ENCODE measurements around the gene KCTD19.

Gene KCTD19

DNA sequence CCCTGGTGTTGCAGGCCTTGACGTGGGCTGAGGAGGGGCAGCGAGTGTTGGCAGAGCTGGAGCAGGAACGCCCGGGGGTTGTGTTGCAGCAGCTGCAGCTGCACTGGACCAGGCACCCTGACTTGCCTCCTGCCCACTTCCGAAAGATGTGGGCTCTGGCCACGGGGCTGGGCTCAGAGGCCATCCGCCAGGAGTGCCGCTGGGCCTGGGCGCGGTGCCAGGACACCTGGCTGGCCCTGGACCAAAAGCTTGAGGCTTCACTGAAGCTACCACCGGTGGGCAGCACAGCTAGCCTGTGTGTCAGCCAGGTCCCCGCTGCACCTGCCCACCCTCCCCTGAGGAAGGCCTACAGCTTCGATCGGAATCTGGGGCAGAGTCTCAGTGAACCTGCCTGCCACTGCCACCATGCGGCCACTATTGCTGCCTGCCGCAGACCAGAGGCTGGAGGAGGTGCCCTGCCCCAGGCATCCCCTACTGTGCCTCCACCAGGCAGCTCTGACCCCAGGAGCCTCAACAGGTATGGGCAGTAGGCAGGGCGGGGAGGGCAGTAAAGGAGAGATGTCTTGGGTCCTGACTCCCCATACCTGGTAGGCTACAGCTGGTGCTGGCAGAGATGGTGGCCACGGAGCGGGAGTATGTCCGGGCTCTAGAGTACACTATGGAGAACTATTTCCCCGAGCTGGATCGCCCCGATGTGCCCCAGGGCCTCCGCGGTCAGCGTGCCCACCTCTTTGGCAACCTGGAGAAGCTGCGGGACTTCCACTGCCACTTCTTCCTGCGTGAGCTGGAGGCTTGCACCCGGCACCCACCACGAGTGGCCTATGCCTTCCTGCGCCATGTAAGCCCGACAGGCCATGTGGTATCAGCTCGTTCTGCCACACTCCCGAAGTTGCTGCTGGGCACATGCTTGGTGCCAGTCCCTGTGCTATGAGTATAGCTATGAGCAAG lies 41.6 kb downstream of the KCTD19 start:
- Histone ChIP-seq H3K36me3 (ENCODE audit: control insufficient read depth in 2 of 2, insufficient read depth in 2 of 2, low read length in 2 of 2) (no peaks in the 10 kb centered on the region), H3K9ac (ENCODE audit: low read depth in 1 of 2, low read length in 2 of 2) (no peak overlapping the region), H3K4me1 (ENCODE audit: control insufficient read depth in 2 of 2, insufficient read depth in 2 of 2, low read length in 2 of 2) (peaks cover 0 to 4% of the 10 kb centered on the region in 2 donors), H3K4me3 (ENCODE audit: low read length in 2 of 2) (no peak overlapping the region), H3K27ac (ENCODE audit: low read depth in 2 of 2, low read length in 2 of 2) (no peak overlapping the region), H3K9me3 (ENCODE audit: control insufficient read depth in 2 of 2, low read length in 2 of 2) (no peaks in the 10 kb centered on the region), H3K27me3 (ENCODE audit: control insufficient read depth in 2 of 2, insufficient read depth in 2 of 2, low read length in 2 of 2) (no peaks in the 10 kb centered on the region)

DNA sequence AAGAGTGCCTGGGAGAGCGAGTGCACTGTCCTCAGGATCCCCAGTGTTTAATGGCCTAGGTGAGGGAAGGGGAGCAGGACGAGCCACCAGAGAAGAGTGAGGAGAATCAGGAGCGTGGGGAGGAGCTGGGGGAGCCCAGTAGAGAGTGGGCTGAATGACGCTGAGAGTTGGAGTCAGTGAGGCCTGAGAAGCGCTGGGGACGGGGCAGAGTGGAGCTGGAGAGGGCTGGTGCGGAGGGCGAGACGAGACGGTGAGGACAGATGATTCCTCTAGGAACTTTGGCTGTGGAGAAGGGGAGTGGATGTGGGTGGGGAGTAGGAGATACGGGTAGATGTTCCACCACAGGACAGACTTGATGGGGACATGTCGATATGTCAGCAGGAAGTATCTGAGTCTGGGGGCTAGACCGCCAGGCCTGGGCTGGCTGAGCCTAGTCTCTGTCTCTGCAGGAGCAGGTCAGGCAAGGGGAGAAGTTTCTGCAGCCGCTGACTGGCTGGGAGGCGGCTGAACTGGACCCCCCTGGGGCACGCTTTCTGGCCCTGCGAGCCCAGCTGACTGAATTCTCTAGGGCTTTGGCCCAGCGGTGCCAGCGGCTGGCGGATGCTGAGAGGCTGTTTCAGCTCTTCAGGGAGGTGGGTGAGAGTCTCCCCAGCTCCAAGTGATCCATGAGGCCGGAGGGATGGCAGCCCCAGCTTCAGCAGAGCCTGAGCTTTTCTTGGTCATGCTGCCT lies 42.5 kb downstream of the KCTD19 start:
- no peak overlapping the region for H3K9ac ChIP-seq (ENCODE audit: low read depth in 1 of 2, low read length in 2 of 2)
- H3K9me3 ChIP-seq (ENCODE audit: control insufficient read depth in 2 of 2, low read length in 2 of 2) = no peaks in the 10 kb centered on the region
- peaks cover 3 to 8% of the 10 kb centered on the region in 2 donors for H3K4me1 ChIP-seq (ENCODE audit: control insufficient read depth in 2 of 2, insufficient read depth in 2 of 2, low read length in 2 of 2)
- no peaks in the 10 kb centered on the region for H3K36me3 ChIP-seq (ENCODE audit: control insufficient read depth in 2 of 2, insufficient read depth in 2 of 2, low read length in 2 of 2)
- H3K4me3 ChIP-seq (ENCODE audit: low read length in 2 of 2) = no peak overlapping the region
- H3K27ac ChIP-seq (ENCODE audit: low read depth in 2 of 2, low read length in 2 of 2) = no peak overlapping the region
- no peaks in the 10 kb centered on the region for H3K27me3 ChIP-seq (ENCODE audit: control insufficient read depth in 2 of 2, insufficient read depth in 2 of 2, low read length in 2 of 2)

DNA sequence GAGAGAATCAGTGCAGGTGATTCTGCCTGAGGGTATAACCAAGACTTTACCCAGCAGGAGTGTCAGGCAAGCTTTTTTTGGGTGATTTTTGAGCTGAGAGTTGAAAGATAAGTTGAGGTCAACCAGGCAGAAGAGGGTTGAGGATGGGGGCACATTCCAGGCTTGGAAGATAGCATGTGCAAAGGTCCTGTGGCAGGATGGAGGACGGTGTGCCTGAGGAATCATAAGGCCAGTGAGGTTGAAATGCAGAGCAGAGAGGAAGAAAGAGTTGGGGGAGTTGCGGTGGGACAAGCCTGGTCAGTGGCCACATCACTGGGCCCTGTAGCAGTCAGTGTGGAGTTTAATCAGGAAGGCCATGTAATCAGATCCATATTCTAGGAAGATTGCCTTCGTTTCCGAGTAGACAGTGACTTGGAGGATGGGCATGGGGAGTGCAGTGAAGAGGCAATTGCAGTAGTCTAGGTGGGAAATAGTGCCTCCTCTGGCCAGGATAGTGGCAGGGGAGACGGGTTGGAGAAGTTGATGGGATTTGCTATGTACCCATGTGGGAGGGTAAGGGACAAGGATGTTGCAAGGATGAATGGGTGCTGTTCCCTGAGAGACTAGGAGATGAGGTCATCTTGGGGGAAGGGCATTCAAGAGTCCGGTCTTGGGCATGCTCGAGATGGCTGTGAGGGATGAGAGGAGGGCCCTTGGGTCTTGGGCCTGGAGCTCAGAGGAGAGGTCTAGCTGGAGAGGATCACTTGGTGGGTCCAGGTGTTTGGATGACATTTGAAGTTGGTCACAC lies 43.3 kb downstream of the KCTD19 start:
- no peak overlapping the region for H3K27ac ChIP-seq (ENCODE audit: low read depth in 2 of 2, low read length in 2 of 2)
- no peak overlapping the region for H3K9ac ChIP-seq (ENCODE audit: low read depth in 1 of 2, low read length in 2 of 2)
- peaks cover 7 to 14% of the 10 kb centered on the region in 2 donors for H3K4me1 ChIP-seq (ENCODE audit: control insufficient read depth in 2 of 2, insufficient read depth in 2 of 2, low read length in 2 of 2)
- H3K4me3 ChIP-seq (ENCODE audit: low read length in 2 of 2) = no peak overlapping the region
- no peaks in the 10 kb centered on the region for H3K9me3 ChIP-seq (ENCODE audit: control insufficient read depth in 2 of 2, low read length in 2 of 2)
- no peaks in the 10 kb centered on the region for H3K36me3 ChIP-seq (ENCODE audit: control insufficient read depth in 2 of 2, insufficient read depth in 2 of 2, low read length in 2 of 2)
- no peaks in the 10 kb centered on the region for H3K27me3 ChIP-seq (ENCODE audit: control insufficient read depth in 2 of 2, insufficient read depth in 2 of 2, low read length in 2 of 2)

DNA sequence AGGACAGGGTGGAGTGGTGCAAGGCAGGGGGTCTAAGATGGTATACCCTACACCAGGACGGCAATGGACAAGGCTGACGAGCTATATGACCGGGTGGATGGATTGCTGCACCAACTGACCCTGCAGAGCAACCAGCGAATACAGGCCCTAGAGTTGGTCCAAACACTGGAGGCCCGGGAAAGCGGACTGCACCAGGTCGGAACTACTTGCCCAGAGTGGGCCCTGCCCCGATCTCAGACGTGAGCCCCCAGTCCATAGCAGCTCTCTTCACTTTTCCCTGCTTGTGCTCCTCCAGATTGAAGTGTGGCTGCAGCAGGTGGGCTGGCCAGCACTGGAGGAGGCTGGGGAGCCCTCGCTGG lies 44.1 kb downstream of the KCTD19 start:
- Histone ChIP-seq H3K4me1 (ENCODE audit: control insufficient read depth in 2 of 2, insufficient read depth in 2 of 2, low read length in 2 of 2) (peaks cover 13 to 21% of the 10 kb centered on the region in 2 donors), H3K27me3 (ENCODE audit: control insufficient read depth in 2 of 2, insufficient read depth in 2 of 2, low read length in 2 of 2) (no peaks in the 10 kb centered on the region), H3K9me3 (ENCODE audit: control insufficient read depth in 2 of 2, low read length in 2 of 2) (no peaks in the 10 kb centered on the region), H3K9ac (ENCODE audit: low read depth in 1 of 2, low read length in 2 of 2) (no peak overlapping the region), H3K4me3 (ENCODE audit: low read length in 2 of 2) (no peak overlapping the region), H3K27ac (ENCODE audit: low read depth in 2 of 2, low read length in 2 of 2) (no peak overlapping the region), H3K36me3 (ENCODE audit: control insufficient read depth in 2 of 2, insufficient read depth in 2 of 2, low read length in 2 of 2) (no peaks in the 10 kb centered on the region)

DNA sequence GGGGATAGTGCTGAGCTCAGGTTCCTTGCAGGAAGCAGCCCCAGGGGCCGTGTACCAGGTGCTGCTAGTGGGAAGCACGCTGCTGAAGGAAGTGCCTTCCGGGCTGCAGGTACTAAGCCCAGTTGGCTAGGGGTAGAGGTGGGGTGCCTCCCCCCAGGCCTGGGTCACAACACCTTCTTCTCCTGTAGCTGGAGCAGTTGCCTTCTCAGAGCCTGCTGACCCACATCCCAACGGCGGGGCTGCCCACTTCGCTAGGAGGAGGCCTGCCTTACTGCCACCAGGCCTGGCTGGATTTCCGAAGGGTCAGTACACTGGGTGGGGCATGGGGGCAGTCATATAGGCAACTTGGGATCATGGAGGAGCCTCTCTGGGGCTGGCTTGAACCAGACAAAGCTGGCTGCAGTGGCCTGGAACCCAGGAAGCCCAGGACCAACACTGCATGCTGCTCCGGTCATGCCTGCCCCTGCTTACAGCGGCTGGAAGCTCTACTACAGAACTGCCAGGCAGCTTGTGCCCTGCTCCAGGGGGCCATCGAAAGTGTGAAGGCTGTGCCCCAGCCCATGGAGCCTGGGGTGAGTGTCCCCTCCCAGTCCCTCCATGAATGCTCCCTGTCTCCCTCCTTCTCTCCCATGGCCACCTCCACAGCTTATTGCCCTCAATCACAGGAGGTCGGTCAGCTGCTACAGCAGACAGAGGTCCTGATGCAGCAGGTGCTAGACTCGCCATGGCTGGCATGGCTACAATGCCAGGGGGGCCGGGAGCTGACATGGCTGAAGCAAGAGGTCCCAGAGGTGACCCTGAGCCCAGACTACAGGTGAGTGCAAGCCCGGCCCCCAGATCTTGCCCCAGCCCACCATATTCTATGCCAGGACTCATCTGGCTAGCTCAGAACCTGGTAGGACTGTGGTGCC lies 44.8 kb downstream of the KCTD19 start:
- Histone ChIP-seq H3K9ac (ENCODE audit: low read depth in 1 of 2, low read length in 2 of 2) (no peak overlapping the region), H3K9me3 (ENCODE audit: control insufficient read depth in 2 of 2, low read length in 2 of 2) (no peaks in the 10 kb centered on the region), H3K4me1 (ENCODE audit: control insufficient read depth in 2 of 2, insufficient read depth in 2 of 2, low read length in 2 of 2) (peaks cover 13 to 21% of the 10 kb centered on the region in 2 donors), H3K27me3 (ENCODE audit: control insufficient read depth in 2 of 2, insufficient read depth in 2 of 2, low read length in 2 of 2) (no peaks in the 10 kb centered on the region), H3K27ac (ENCODE audit: low read depth in 2 of 2, low read length in 2 of 2) (no peak overlapping the region), H3K36me3 (ENCODE audit: control insufficient read depth in 2 of 2, insufficient read depth in 2 of 2, low read length in 2 of 2) (peaks cover 0 to 3% of the 10 kb centered on the region in 2 donors), H3K4me3 (ENCODE audit: low read length in 2 of 2) (no peak overlapping the region)

DNA sequence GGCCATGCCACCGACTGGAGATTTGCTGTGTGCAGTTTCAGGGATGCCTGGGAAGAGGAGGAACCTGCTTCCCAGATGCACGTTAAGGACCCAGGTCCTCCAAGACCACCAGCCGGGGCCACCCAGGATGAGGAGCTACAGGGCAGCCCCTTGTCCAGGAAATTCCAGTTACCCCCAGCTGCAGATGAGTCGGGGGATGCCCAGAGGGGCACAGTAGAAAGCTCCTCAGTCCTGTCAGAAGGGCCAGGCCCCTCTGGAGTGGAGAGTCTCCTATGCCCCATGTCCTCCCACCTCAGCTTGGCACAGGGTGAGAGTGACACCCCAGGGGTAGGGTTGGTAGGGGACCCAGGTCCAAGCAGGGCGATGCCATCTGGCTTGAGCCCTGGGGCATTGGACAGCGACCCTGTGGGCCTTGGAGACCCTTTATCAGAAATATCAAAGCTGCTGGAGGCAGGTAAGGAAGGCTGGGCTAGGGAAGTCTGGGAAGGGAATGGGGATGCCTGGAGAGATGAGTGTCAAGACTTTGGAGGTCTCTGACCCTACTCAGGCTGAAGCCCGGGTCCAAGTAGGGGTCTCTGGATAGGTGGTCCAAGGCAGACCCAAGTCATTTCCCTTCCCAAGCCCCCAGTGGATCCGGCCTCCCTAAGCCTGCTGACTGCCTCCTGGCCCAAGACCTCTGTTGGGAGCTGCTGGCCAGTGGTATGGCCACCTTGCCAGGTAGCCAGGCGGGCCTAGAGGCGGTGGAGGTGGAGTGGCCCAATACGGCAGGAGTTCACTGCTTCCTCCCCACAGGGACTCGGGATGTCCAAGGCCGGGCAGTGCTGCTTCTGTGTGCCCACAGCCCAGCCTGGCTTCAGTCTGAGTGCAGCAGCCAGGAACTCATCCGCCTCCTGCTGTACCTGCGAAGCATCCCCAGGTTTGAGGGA lies 46.2 kb downstream of the KCTD19 start:
- H3K36me3 ChIP-seq (ENCODE audit: control insufficient read depth in 2 of 2, insufficient read depth in 2 of 2, low read length in 2 of 2) = peaks cover 0 to 9% of the 10 kb centered on the region in 2 donors
- H3K4me3 ChIP-seq (ENCODE audit: low read length in 2 of 2) = peak overlapping the region in 1 of 2 donors; percentile 44
- no peaks in the 10 kb centered on the region for H3K9me3 ChIP-seq (ENCODE audit: control insufficient read depth in 2 of 2, low read length in 2 of 2)
- H3K27ac ChIP-seq (ENCODE audit: low read depth in 2 of 2, low read length in 2 of 2) = no peak overlapping the region
- H3K4me1 ChIP-seq (ENCODE audit: control insufficient read depth in 2 of 2, insufficient read depth in 2 of 2, low read length in 2 of 2) = peaks cover 13 to 21% of the 10 kb centered on the region in 2 donors
- no peak overlapping the region for H3K9ac ChIP-seq (ENCODE audit: low read depth in 1 of 2, low read length in 2 of 2)
- H3K27me3 ChIP-seq (ENCODE audit: control insufficient read depth in 2 of 2, insufficient read depth in 2 of 2, low read length in 2 of 2) = no peaks in the 10 kb centered on the region

DNA sequence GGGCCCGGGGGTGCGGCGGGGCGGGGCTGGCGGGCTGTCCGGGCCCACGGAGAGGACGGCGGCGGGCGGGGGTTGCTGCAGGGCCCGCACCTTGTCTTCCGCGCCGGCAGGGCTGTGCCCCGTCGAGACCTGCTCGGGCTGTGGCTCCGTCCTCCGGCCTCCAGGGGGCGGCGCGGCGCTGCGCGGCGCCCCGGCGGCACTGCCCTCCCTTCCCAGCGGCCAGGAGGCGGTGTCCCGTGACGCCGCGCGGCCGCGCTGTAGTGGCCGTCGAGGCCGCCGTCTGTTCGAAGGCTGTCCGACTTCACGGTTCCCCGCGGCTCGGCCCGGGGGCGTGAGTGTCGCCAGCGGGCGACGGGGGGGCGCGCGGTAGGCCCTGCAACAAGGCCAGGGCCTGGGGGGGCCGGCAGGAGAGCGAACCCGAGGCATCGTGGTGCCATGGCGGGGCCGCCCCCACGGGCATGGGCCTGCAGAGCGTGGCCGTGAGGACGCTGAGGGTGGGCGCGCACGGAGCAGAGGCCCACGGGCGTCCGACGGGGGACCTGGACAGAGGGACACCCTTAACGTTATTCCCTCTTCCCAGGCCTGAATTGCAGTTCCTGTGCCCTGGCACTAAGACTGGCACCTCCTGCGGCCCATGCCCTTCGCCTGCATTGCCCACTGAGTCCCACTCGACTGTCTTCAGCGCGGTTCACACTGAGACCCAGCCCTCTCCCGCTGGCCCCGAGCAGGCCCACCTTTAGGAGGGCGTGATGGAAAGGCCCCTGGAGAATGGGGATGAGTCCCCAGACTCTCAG lies 47.0 kb downstream of the KCTD19 start, which contains the start of gene PLEKHG4:
PLEKHG4 (plus strand) TSS at position 237 of the 794 bp plus-strand sequence; CDS start at position 750, 513 bp downstream.
- Histone ChIP-seq H3K4me3 (ENCODE audit: low read length in 2 of 2) (peak within 1 kb of the TSS; percentile 56 to 81), H3K9me3 (ENCODE audit: control insufficient read depth in 2 of 2, low read length in 2 of 2) (no peaks in the 10 kb centered on the region), H3K27ac (ENCODE audit: low read depth in 2 of 2, low read length in 2 of 2) (peak within 1 kb of the TSS; percentile 35 to 48), H3K36me3 (ENCODE audit: control insufficient read depth in 2 of 2, insufficient read depth in 2 of 2, low read length in 2 of 2) (peaks cover 0 to 9% of the 10 kb centered on the region in 2 donors), H3K4me1 (ENCODE audit: control insufficient read depth in 2 of 2, insufficient read depth in 2 of 2, low read length in 2 of 2) (peaks cover 13 to 18% of the 10 kb centered on the region in 2 donors), H3K27me3 (ENCODE audit: control insufficient read depth in 2 of 2, insufficient read depth in 2 of 2, low read length in 2 of 2) (no peaks in the 10 kb centered on the region), H3K9ac (ENCODE audit: low read depth in 1 of 2, low read length in 2 of 2) (peak within 1 kb of the TSS; percentile 60 to 65)

DNA sequence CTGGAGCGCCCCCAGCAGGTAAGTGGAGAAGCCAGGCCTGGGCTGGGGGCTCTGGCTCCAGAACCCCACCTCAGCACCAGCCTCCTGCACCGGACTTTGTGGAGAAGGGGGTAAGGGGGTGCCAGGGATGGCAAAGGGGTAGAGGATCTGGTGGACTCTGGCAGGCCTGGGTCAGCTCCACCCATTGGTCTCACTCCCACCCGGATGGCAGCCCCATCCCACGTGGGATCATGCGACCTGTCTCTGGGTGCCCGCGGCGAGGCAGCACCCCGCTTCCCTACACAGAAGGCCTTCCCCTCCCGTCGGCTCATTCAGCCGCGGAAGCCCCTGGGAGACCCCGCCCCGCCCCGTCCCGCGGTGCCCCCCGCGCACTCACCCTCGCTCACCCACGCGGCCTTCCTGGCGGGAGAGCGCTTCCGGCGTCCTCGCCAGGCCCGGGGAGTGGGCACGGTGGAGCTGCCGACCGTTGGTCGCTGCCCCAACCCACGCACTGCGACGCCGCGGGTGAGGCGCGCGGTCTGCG lies 47.7 kb downstream of the KCTD19 start:
- peak overlapping the region; percentile 23 to 32 for H3K27ac ChIP-seq (ENCODE audit: low read depth in 2 of 2, low read length in 2 of 2)
- peaks cover 13 to 18% of the 10 kb centered on the region in 2 donors for H3K4me1 ChIP-seq (ENCODE audit: control insufficient read depth in 2 of 2, insufficient read depth in 2 of 2, low read length in 2 of 2)
- H3K9ac ChIP-seq (ENCODE audit: low read depth in 1 of 2, low read length in 2 of 2) = peak overlapping the region; percentile 51 to 65
- H3K4me3 ChIP-seq (ENCODE audit: low read length in 2 of 2) = peak overlapping the region; percentile 56 to 81
- peaks cover 0 to 9% of the 10 kb centered on the region in 2 donors for H3K36me3 ChIP-seq (ENCODE audit: control insufficient read depth in 2 of 2, insufficient read depth in 2 of 2, low read length in 2 of 2)
- no peaks in the 10 kb centered on the region for H3K27me3 ChIP-seq (ENCODE audit: control insufficient read depth in 2 of 2, insufficient read depth in 2 of 2, low read length in 2 of 2)
- H3K9me3 ChIP-seq (ENCODE audit: control insufficient read depth in 2 of 2, low read length in 2 of 2) = no peaks in the 10 kb centered on the region

Measured in mucosa of rectum (tissue), 2 donors.